ENCODE results near the gene TNFSF13B. TPM values are rescaled to one million over a fixed set of nuclear protein-coding genes. Genes with fewer than 3 reads are reported as not detected.

The TNFSF13B gene
- total RNA-seq, 1 donor = 2.6 TPM

DNA sequence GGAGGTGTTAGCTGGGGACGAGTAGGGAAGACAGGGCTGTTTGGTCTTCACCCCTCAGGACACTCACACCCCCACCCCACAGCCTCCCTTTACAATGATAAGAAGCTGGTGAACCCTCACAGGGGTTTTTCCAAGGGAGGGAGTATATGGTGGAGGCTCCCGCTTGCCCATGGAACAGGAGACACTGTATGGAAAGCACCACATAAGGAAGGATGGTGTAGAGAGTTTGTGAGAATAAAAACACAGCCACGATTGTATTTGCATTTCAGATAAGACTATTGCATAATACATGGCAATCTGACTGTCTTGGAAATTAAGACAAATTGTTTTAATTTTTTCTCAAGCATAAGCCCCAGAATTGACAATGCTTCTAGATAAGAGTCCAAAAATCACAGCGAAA lies 46.9 kb downstream of the TNFSF13B start:
- H3K4me3 ChIP-seq (ENCODE audit: low read depth, low read length) = no peak overlapping the region
- no peak for DNase-seq (ENCODE audit: low read depth)
- TF ChIP-seq, protein P1, sequence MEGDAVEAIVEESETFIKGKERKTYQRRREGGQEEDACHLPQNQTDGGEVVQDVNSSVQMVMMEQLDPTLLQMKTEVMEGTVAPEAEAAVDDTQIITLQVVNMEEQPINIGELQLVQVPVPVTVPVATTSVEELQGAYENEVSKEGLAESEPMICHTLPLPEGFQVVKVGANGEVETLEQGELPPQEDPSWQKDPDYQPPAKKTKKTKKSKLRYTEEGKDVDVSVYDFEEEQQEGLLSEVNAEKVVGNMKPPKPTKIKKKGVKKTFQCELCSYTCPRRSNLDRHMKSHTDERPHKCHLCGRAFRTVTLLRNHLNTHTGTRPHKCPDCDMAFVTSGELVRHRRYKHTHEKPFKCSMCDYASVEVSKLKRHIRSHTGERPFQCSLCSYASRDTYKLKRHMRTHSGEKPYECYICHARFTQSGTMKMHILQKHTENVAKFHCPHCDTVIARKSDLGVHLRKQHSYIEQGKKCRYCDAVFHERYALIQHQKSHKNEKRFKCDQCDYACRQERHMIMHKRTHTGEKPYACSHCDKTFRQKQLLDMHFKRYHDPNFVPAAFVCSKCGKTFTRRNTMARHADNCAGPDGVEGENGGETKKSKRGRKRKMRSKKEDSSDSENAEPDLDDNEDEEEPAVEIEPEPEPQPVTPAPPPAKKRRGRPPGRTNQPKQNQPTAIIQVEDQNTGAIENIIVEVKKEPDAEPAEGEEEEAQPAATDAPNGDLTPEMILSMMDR (IDR thresholded peaks at IDR 0.05; ENCODE audit: insufficient read depth, low read depth, low read length) = no peak

DNA sequence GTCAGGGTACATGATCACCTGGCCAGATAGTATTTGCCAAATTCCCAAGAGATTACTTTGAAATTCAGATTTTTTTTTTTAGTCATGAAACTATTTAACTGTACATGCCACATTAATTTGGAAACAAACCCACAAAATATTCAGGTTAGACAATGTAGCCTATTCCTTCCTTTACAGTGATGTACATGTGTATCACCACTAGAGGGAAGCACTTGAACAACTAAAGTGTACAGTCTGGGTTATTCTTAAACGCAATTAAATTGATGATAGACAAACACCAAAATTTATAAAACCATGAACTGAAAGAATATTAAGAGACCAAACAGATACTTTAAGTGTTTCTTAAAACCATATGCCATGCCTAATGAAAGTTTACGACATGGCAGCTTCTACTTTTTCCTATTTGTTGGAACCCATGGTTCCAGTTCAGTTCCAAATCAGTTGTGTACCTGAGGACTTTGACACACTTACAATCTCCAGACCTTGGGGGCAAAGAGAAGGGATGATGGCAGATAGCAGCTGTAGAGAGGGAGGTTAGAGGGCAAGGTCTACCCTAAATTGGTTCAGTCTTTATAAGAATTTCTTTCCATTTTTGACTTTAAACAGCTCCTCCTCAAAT lies 52.8 kb downstream of the TNFSF13B start:
- TF ChIP-seq, protein P1 (IDR thresholded peaks at IDR 0.05; ENCODE audit: insufficient read depth, low read depth, low read length) = peak; percentile 77
- DNase-seq (ENCODE audit: low read depth) = peak; percentile 50
- no peak overlapping the region for H3K4me3 ChIP-seq (ENCODE audit: low read depth, low read length)

DNA sequence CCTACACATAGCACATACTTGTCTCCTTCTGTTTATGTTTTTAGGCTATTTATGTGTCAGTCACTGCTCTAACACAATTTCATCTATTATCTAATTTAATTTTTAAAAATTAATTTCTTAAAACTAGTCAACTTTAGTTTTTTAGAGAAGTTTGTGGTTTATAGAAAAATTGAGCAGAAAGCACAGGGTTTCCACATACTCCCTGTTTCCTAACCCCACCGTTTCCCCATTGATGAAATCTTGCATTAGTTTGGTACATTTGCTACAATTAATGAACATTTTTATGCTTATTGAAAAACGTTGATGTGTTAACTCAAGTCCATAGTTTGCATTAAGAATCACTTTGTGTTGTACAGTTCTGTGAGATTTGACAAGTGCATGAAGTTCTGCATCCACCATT lies 53.5 kb downstream of the TNFSF13B start:
- TF ChIP-seq, protein P1 (IDR thresholded peaks at IDR 0.05; ENCODE audit: insufficient read depth, low read depth, low read length) = no peak
- no peak for DNase-seq (ENCODE audit: low read depth)
- no peak overlapping the region for H3K4me3 ChIP-seq (ENCODE audit: low read depth, low read length)

DNA sequence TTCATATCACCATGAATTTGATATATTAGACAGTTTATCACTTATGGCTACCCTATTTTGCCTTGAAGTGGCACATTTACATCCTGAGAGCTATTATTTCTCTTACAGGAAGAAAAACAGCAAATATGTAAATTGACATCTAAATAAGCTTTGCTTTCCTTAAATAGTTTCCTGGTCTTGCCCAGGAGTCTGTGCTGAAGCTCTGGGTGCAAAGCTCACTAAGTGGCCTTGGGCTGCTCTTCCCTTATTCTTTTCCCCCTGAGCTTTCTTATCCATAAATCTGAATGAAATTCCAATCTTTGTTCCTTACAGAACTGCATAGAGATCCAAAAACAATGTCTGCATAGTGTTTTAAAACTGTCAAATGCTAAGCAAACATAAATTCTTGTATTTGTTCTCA lies 56.3 kb downstream of the TNFSF13B start:
- no peak overlapping the region for H3K4me3 ChIP-seq (ENCODE audit: low read depth, low read length)
- DNase-seq (ENCODE audit: low read depth) = no peak
- TF ChIP-seq, protein P1 (IDR thresholded peaks at IDR 0.05; ENCODE audit: insufficient read depth, low read depth, low read length) = no peak

DNA sequence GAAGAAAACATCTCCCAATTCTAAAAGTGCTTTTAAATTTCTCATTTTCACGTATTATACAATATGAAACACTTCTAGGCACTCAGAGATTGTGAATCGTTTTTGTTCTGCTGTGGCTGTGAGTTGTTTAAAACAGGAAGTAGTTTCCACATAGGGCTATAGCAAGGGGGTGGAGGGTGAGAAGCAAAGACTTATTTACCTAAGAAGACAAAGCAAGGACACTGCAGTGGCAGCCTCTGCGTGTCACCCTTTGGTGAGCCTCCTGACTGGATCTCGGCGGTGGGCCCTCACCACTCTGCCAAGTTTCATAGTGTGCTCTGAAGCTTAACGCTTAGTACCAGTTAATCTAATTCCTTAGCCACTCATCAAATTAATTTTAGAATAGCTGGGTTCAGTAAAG lies 56.8 kb downstream of the TNFSF13B start:
- TF ChIP-seq, protein P1 (IDR thresholded peaks at IDR 0.05; ENCODE audit: insufficient read depth, low read depth, low read length) = no peak
- no peak overlapping the region for H3K4me3 ChIP-seq (ENCODE audit: low read depth, low read length)
- no peak for DNase-seq (ENCODE audit: low read depth)

DNA sequence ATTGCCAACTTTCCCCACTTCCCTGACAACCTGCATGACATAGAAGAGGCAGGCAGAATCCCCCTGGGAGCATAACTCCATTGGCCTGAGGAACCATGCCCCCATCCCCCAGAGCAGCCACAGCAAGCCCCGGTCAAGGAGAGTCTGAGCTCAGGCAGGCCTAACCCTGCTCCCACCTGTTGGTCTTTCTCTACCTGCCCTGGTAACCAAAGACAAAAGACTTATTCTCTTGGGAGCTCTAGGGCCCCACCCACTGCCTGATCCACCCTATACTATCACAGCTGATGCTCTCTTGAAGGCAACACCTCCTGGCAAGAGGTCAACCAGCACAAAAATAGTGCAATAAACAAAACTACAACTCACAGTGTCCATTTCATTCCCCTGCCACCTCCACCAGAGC lies 59.3 kb downstream of the TNFSF13B start:
- DNase-seq (ENCODE audit: low read depth) = no peak
- TF ChIP-seq, protein P1 (IDR thresholded peaks at IDR 0.05; ENCODE audit: insufficient read depth, low read depth, low read length) = no peak
- no peak overlapping the region for H3K4me3 ChIP-seq (ENCODE audit: low read depth, low read length)

DNA sequence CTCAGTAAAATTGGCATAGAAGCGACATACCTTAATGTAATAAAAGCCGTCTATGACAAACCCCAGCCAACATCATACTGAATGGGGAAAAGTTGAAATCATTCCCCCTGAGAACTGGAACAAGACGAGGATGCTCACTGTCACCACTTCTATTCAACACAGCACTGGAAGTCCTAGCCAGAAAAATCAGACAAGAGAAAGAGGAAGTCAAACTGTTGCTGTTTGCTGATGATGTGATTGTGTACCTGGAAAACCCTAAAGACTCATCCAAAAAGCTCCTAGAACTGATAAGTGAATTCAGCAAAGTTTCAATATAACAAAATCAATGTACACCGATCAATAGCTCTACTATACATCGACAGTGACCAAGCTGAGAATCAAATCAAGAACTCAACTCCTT lies 63.3 kb downstream of the TNFSF13B start:
- TF ChIP-seq, protein P1 (IDR thresholded peaks at IDR 0.05; ENCODE audit: insufficient read depth, low read depth, low read length) = no peak
- H3K4me3 ChIP-seq (ENCODE audit: low read depth, low read length) = no peak overlapping the region
- no peak for DNase-seq (ENCODE audit: low read depth)

Measured in fibroblast of villous mesenchyme (primary cell).